WTC11 (cell line): ENCODE data around the gene DIDO1. TPM values are rescaled to one million over a fixed set of nuclear protein-coding genes. Genes with fewer than 3 reads are reported as not detected.

Experiments used
- ATAC-seq: fragments of 200-7000 bp; cut with Tn5 transposase; 2 replicates; pipeline ENCODE4 v1.10.0; 2021; ENCODE audit warnings: mild to moderate bottlenecking, moderate library complexity
- CTCF ChIA-PET: fragments of 300-600 bp; sonication (Branson Sonifier 250); formaldehyde crosslinking; loops from one replicate; lab custom pipeline; 2021; ENCODE audit warnings: antibody characterized with exemption; lab: Charles Lee
- POLR2A ChIA-PET: fragments of 350-600 bp; sonication (Branson Sonifier 250); formaldehyde crosslinking; loops from one replicate; lab custom pipeline; 2021; ENCODE audit warnings: antibody characterized with exemption; lab: Charles Lee
- DNase-seq: peaks from one replicate; pipeline ENCODE4 v3.0.0; 2021; ENCODE audit warnings: low spot score
- H3K27ac Mint-ChIP-seq: 2 replicates; pipeline ENCODE4 v1.8.0; 2021; ENCODE audit warnings: mixed read lengths
- H3K27me3 Mint-ChIP-seq: 2 replicates; pipeline ENCODE4 v1.8.0; 2021; ENCODE audit warnings: low read depth, mild to moderate bottlenecking, moderate library complexity, mixed read lengths
- H3K36me3 Mint-ChIP-seq: 2 replicates; pipeline ENCODE4 v1.8.0; 2021; ENCODE audit warnings: mixed read lengths
- H3K4me1 Mint-ChIP-seq: 2 replicates; pipeline ENCODE4 v1.8.0; 2022; ENCODE audit warnings: mixed read lengths
- H3K4me3 Mint-ChIP-seq: 2 replicates; pipeline ENCODE4 v1.8.0; 2021; ENCODE audit warnings: mild to moderate bottlenecking, moderate library complexity, mixed read lengths
- H3K9me3 Mint-ChIP-seq: 2 replicates; pipeline ENCODE4 v1.8.0; 2021; ENCODE audit warnings: mixed read lengths
- CBFB ChIP-seq: sonication (generic); formaldehyde crosslinking; IDR thresholded peaks from 2 replicates; pipeline ENCODE4 v1.8.1; 2022; ENCODE audit warnings: mild to moderate bottlenecking, low read depth, missing genetic modification reagents
- CREB1 ChIP-seq: sonication (generic); formaldehyde crosslinking; IDR thresholded peaks from 2 replicates; pipeline ENCODE4 v1.8.0; 2023; ENCODE audit warnings: mild to moderate bottlenecking, missing genetic modification reagents
- MXD4 ChIP-seq: fragments of 250-450 bp; sonication (Bioruptor Pico); IDR thresholded peaks from 2 replicates; pipeline ENCODE4 v1.8.0; 2021; ENCODE audit warnings: mild to moderate bottlenecking, moderate library complexity, borderline replicate concordance
- PRRX2 ChIP-seq: fragments of 250-450 bp; sonication (Bioruptor Pico); IDR thresholded peaks from 2 replicates; pipeline ENCODE4 v1.8.0; 2021; ENCODE audit warnings: mild to moderate bottlenecking
- ZNF219 ChIP-seq: sonication (generic); formaldehyde crosslinking; IDR thresholded peaks from 2 replicates; pipeline ENCODE4 v1.8.0; 2023; ENCODE audit warnings: missing genetic modification reagents, mild to moderate bottlenecking, borderline replicate concordance
- ZNF263 ChIP-seq: sonication (generic); formaldehyde crosslinking; IDR thresholded peaks from 2 replicates; pipeline ENCODE4 v1.8.1; 2022; ENCODE audit warnings: low read depth, mild to moderate bottlenecking, moderate library complexity, missing genetic modification reagents
- ZNF671 ChIP-seq: fragments of 250-450 bp; sonication (Bioruptor Pico); IDR thresholded peaks from 2 replicates; pipeline ENCODE4 v1.8.0; 2021; ENCODE audit warnings: mild to moderate bottlenecking
- total RNA-seq: library from RNA; stranded (reverse); gene quantifications from 3 replicates; pipeline ENCODE4 v1.2.3, GENCODE V29; 2021
- TF ChIP-seq, protein P1 (sequence below): sonication (generic); formaldehyde crosslinking; IDR thresholded peaks from 2 replicates; pipeline ENCODE4 v1.8.1; 2023; ENCODE audit warnings: mild to moderate bottlenecking, moderate library complexity, missing genetic modification reagents
- TF ChIP-seq, protein P2 (sequence below): sonication (generic); formaldehyde crosslinking; IDR thresholded peaks from 2 replicates; pipeline ENCODE4 v1.8.0; 2022; ENCODE audit warnings: missing genetic modification reagents
- TF ChIP-seq, protein P3 (sequence below): sonication (generic); formaldehyde crosslinking; IDR thresholded peaks from 2 replicates; pipeline ENCODE4 v1.8.1; 2022; ENCODE audit warnings: low read depth, mild to moderate bottlenecking, moderate library complexity, missing genetic modification reagents, borderline replicate concordance
- TF ChIP-seq, protein P4 (sequence below): sonication (generic); formaldehyde crosslinking; IDR thresholded peaks from 2 replicates; pipeline ENCODE4 v1.8.0; 2023; ENCODE audit warnings: missing genetic modification reagents, mild to moderate bottlenecking, borderline replicate concordance

The DIDO1 gene
- total RNA-seq, 1 experiment from 2014 or later, result 87.3 TPM

DNA sequence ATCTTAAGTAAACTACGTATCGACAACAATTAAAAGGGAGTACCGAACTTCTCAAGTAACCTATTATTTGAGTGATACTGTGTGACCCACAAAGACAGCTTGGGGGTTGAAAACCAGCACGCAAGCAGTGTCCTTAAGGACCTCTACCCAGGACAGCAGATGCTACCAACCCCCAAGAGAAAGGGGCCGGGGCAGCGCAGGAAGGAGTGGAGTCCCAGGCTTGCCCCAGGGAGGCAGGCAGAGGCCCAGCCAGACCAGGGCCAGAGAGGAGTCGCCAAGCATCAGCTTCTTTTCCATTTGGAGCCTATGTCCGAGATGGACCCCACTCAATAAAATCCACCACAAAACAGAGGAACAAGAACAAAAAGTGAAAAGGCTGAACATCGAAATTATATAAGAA is 11.9 kb downstream of the DIDO1 start (continued):
- TF ChIP-seq, protein P1, sequence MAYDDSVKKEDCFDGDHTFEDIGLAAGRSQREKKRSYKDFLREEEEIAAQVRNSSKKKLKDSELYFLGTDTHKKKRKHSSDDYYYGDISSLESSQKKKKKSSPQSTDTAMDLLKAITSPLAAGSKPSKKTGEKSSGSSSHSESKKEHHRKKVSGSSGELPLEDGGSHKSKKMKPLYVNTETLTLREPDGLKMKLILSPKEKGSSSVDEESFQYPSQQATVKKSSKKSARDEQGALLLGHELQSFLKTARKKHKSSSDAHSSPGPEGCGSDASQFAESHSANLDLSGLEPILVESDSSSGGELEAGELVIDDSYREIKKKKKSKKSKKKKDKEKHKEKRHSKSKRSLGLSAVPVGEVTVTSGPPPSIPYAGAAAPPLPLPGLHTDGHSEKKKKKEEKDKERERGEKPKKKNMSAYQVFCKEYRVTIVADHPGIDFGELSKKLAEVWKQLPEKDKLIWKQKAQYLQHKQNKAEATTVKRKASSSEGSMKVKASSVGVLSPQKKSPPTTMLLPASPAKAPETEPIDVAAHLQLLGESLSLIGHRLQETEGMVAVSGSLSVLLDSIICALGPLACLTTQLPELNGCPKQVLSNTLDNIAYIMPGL (CRISPR knock-in tag), result no peak
- no peak for TF ChIP-seq ZNF219
- TF ChIP-seq CREB1, result no peak
- TF ChIP-seq, protein P2, sequence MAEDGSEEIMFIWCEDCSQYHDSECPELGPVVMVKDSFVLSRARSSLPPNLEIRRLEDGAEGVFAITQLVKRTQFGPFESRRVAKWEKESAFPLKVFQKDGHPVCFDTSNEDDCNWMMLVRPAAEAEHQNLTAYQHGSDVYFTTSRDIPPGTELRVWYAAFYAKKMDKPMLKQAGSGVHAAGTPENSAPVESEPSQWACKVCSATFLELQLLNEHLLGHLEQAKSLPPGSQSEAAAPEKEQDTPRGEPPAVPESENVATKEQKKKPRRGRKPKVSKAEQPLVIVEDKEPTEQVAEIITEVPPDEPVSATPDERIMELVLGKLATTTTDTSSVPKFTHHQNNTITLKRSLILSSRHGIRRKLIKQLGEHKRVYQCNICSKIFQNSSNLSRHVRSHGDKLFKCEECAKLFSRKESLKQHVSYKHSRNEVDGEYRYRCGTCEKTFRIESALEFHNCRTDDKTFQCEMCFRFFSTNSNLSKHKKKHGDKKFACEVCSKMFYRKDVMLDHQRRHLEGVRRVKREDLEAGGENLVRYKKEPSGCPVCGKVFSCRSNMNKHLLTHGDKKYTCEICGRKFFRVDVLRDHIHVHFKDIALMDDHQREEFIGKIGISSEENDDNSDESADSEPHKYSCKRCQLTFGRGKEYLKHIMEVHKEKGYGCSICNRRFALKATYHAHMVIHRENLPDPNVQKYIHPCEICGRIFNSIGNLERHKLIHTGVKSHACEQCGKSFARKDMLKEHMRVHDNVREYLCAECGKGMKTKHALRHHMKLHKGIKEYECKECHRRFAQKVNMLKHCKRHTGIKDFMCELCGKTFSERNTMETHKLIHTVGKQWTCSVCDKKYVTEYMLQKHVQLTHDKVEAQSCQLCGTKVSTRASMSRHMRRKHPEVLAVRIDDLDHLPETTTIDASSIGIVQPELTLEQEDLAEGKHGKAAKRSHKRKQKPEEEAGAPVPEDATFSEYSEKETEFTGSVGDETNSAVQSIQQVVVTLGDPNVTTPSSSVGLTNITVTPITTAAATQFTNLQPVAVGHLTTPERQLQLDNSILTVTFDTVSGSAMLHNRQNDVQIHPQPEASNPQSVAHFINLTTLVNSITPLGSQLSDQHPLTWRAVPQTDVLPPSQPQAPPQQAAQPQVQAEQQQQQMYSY (CRISPR knock-in tag), result no peak
- TF ChIP-seq MXD4 (CRISPR knock-in tag), result no peak
- no peak for TF ChIP-seq PRRX2 (CRISPR knock-in tag)
- no peak for TF ChIP-seq CBFB (CRISPR knock-in tag)
- TF ChIP-seq ZNF263 (CRISPR knock-in tag), result no peak
- TF ChIP-seq, all 79 proteins: peak for 0

DNA sequence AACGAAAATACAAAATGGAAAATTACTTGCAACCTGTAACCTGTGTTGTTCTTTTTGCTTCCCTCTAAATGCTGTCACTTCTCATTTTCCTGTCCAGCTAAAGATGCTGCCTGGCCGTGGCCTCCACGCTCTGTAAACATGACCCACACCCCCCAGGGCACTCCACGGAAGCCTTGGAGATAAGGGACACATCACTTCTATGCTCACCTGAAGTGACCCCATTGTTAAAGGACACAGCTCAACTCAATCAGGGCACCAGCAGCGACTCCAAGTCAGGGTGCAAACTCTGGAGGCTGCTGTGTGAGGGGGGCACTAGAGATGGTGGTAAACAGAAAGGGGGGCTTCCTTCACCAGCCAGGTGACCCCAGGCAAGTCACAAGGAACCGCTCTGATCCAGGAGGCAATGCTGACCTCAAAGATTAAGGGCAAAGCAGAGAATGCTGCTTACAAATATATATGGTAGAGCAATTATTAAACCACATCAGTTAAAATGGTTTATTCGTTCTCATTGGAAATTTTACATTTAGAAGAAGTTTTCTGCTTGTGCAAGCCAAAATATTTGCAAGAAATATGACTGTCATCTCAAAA is 13.2 kb downstream of the DIDO1 start:
- no peak for DNase-seq
- ATAC-seq, result no peak
- H3K4me3 Mint-ChIP-seq, result no peak overlapping the region
- TF ChIP-seq, protein P3, sequence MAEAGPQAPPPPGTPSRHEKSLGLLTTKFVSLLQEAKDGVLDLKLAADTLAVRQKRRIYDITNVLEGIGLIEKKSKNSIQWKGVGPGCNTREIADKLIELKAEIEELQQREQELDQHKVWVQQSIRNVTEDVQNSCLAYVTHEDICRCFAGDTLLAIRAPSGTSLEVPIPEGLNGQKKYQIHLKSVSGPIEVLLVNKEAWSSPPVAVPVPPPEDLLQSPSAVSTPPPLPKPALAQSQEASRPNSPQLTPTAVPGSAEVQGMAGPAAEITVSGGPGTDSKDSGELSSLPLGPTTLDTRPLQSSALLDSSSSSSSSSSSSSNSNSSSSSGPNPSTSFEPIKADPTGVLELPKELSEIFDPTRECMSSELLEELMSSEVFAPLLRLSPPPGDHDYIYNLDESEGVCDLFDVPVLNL (CRISPR knock-in tag), result no peak
- no peak for TF ChIP-seq ZNF671 (CRISPR knock-in tag)
- H3K4me1 Mint-ChIP-seq, result peaks cover 40% of the 10 kb centered on the region
- H3K36me3 Mint-ChIP-seq, result peaks cover 50% of the 10 kb centered on the region
- POLR2A ChIA-PET, result no interaction called here
- H3K9me3 Mint-ChIP-seq, result no peaks in the 10 kb centered on the region
- H3K27ac Mint-ChIP-seq, result peak overlapping the region; percentile 89
- CTCF ChIA-PET, result interaction anchor here (0.5 to 2.2 kb wide), 4 partner anchors 12 to 611 kb away, joined by 3 to 18 read pairs (median 3); no protein-coding TSS in a partner anchor
- no peaks in the 10 kb centered on the region for H3K27me3 Mint-ChIP-seq

DNA sequence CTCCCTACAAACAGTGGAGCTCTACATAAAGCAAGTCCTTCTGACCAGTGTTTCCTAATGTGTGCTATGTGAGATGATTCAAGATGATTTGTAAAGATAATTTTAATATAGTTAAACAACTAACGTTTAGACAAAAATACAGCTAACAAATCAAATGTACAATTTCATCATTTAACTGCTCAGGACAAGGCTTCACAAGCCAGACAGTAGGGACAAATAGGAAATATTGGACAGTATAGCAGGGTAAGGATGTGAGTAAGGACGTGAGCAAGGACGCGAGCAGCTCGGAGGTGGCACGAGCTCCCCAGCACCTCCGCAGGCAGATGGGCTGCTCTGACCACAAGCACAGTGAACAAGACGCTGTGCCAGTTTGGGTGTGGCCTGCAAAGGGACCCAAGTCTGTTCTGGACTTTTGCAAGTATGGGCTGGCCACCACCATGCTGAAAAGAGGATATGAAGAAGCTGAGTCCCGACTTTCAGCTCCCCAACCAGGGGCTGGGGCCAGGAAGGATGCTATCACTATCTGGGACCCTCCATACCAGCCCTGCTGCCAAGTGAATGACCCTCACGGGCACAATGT is 14.5 kb downstream of the DIDO1 start:
- H3K27me3 Mint-ChIP-seq, result no peaks in the 10 kb centered on the region
- TF ChIP-seq, protein P4, sequence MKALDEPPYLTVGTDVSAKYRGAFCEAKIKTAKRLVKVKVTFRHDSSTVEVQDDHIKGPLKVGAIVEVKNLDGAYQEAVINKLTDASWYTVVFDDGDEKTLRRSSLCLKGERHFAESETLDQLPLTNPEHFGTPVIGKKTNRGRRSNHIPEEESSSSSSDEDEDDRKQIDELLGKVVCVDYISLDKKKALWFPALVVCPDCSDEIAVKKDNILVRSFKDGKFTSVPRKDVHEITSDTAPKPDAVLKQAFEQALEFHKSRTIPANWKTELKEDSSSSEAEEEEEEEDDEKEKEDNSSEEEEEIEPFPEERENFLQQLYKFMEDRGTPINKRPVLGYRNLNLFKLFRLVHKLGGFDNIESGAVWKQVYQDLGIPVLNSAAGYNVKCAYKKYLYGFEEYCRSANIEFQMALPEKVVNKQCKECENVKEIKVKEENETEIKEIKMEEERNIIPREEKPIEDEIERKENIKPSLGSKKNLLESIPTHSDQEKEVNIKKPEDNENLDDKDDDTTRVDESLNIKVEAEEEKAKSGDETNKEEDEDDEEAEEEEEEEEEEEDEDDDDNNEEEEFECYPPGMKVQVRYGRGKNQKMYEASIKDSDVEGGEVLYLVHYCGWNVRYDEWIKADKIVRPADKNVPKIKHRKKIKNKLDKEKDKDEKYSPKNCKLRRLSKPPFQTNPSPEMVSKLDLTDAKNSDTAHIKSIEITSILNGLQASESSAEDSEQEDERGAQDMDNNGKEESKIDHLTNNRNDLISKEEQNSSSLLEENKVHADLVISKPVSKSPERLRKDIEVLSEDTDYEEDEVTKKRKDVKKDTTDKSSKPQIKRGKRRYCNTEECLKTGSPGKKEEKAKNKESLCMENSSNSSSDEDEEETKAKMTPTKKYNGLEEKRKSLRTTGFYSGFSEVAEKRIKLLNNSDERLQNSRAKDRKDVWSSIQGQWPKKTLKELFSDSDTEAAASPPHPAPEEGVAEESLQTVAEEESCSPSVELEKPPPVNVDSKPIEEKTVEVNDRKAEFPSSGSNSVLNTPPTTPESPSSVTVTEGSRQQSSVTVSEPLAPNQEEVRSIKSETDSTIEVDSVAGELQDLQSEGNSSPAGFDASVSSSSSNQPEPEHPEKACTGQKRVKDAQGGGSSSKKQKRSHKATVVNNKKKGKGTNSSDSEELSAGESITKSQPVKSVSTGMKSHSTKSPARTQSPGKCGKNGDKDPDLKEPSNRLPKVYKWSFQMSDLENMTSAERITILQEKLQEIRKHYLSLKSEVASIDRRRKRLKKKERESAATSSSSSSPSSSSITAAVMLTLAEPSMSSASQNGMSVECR (CRISPR knock-in tag), result no peak
- POLR2A ChIA-PET, result no interaction called here
- H3K9me3 Mint-ChIP-seq, result no peaks in the 10 kb centered on the region
- H3K36me3 Mint-ChIP-seq, result peaks cover 63% of the 10 kb centered on the region
- DNase-seq (no peak), ATAC-seq (no peak)
- H3K27ac Mint-ChIP-seq, result peak overlapping the region; percentile 63; the same call in 1 of the 2 replicates
- H3K4me1 Mint-ChIP-seq, result peaks cover 30% of the 10 kb centered on the region
- CTCF ChIA-PET, result interaction anchor here (2.1 kb wide), 1 partner anchor 11 kb away, joined by 5 read pairs; no protein-coding TSS in a partner anchor
- H3K4me3 Mint-ChIP-seq, result no peak overlapping the region
